Hindlimb muscle (tissue), 1 donor: ENCODE data around the gene DNAJB1. TPM values are rescaled to one million over a fixed set of nuclear protein-coding genes. Genes with fewer than 3 reads are reported as not detected.
"Not testable (repeated sequence)": the region's sequence is repeated elsewhere in the genome, so short reads cannot be mapped to it uniquely, and the experiment has no call there.

ENCODE experiments used
- DNase-seq: peaks from one replicate; pipeline ENCODE4 v3.0.0-alpha.2; 2013
- polyA plus RNA-seq: library from polyadenylated mRNA; unstranded; fragments of 120-200 nt; gene quantifications from one replicate; pipeline ENCODE4 v1.2.1, GENCODE V29; 2013; ENCODE audit not compliant: insufficient read length

Gene DNAJB1
- polyA plus RNA-seq, 1 donor = 84.5 TPM

DNA sequence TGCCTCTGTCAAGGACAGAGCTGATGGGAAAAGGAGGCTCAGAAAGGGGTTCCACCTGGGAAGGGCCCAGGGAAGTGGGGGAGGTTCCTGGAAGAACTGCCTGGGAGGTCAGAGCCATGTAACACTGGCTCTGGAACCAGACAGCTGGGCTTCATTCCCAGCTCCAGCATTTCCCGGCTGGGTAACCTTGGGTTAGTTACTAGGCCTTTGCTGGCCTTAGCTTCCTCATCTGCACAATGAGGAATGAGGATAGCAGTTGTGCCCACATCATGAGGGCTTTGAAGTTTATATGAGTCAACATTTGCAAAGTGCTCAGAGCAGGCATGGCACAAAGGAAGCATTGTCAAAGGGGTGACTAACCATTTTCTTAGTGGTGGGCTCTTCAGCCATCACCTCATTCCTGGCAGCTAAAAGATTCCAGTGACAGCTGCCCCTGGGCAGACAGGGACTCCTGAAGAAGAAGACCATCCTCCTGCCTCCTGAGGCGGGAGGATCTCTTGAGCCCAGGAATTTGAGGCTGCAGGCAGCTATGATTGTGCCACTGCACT is 1.7 kb upstream of the DNAJB1 start:
- DNase-seq = no peak

DNA sequence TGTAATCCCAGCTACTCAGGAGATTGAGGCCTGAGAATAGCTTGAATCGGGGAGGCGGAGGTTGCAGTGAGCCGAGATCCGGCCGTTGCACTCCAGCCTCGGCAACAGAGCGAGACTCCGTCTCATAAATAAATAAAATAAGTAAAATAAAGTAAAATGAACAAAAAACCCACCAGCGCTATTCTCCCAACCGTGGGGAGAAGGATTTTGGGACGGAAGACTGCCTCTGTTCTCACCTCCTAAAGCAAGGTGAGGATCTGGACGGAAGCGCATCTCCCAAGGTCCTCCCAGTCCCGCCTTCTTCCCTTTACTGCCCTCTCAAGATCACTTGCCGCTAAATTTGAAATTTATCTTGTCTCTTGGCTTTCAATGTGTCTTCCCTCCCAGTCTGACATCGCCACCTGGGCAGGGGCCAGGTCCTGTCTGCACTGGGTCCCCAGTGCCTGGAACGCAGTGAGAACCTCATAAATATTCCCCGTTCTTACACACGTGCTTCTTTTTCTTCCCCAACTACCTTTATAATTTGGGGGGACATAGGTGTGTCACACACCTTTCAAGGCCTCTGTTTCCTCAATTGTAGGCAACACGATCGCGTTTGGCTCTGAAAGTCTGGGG is 1.2 kb upstream of the DNAJB1 start:
- DNase-seq = no peak

DNA sequence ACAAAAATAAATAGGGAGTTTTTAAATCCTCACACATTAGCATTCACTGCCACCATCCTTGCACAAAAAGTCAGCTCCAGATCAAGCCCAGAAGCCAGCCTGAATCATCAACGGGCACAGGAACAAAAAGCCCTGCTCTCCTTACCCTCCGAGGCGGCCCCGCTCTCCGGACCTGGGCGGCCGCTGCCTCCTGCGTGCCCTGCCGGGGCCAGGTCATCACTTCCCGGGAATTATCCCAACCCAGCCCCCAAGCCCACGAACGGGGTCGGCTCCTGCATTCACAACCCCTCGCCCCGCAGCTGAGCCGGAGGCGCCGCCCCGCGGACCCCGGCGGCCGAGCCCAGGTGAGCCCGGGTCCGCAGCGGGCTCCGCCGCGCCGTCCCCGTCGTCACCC is 754 bp downstream of the DNAJB1 start:
- DNase-seq = no peak

DNA sequence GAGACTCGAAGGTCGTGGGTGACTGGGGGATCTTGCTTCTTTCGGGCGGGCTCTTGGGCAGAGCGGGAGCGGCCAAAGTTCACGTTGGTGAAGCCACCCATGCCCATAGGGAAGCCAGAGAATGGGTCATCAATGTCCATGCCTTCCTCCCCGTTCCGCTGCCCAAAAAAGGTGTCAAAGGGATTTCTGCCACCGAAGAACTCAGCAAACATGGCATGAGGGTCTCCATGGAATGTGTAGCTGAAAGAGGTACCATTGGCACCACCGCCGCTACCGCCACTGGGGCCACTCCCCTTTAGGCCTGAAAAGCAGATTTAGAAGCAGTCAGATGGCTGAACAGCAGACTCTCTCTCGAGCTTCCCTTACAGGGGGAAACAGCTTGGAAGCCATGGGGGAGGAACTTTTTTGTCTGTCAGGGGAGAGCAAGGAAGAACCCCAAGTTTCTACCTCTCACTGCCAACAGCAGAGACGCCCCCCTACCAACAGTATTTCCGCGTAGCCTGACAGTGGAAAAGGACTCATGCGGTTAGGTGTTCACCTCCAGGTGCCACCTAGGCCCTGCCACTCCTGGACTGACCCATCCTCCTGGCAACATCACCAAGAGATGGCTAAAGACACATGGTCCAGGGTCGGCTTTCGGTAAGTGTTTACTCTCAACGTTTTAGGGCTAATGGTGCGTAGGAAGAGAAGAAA is 1.3 kb downstream of the DNAJB1 start:
- DNase-seq = no peak

DNA sequence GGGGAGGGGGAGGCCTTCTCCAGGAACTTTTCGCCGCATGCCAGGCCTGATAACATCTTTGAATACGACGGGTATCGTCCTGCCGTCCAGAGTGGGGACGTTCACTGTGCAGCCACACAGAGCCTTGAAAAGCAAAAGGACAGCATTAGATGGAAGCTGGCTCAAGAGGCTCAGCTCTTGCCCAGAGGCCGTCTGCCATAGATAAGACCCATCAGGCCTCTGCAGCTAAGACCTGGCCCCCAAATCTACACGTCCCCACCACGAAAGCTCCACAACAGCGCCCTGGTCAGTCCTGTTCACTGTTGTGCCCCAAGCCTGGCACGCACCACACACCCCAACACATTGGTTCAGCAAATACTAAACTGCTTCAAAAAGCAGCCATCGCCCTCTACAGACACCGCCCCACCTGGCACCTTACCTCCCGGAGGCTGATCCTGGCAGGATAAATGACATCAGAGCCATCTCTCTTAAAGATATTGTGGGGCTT is 2.1 kb downstream of the DNAJB1 start:
- DNase-seq = no peak

DNA sequence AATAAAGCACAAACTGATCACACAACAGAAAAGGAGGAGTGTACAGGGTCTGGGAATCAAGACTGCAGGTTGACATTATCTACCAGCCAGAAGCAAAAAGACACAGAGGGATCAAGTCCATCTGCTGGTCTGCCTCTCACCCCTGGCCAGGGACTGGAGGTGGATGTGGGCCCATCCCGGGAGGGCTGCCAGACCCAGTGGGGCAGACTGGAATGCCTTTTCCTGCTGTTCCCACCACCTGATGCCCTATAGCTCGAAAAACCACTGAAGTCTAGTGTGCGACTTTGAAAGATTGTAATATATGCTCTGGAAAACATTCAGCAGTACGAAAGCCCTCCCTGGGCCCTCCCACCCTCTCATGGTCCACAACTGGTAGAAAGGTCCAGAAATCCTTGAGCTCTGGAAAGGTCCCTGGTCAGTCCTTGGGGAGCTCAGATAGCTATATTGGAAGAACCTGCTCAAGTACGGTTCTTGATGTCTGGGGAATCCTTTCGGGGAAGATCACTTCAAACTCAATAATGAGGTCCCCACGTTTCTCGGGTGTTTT is 2.6 kb downstream of the DNAJB1 start:
- DNase-seq = no peak

DNA sequence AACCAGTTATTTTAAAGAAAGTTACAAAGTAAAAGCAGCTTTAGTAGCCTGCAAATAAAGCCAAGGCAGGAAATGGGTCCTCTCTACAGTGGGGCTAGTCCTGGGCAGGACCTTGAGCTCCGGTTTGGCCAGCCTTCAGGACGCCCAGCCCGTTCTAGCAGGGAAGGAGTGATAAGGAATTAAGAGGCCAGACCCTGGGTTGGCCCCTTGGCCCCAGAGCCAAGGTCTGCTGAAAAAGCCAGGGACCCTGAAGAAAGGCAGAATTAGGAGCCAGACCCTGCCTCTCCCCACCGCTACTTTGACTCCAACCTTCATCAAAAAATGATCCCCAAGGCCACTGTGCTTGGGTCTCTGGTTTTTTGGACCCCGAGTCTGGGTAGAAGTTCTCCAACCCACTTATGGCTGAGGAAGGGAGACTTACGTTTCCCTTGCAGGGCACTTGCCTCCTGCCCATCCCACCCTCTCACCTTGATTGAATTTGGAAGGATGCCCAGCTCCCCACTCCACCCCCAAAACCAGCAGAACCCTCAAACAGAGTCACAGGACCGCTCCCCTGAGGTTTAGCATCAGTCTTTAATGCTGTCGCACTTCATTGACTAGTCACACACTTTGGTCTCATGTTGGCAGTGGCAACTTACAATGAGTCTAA is 3.9 kb downstream of the DNAJB1 start:
- DNase-seq = no peak

DNA sequence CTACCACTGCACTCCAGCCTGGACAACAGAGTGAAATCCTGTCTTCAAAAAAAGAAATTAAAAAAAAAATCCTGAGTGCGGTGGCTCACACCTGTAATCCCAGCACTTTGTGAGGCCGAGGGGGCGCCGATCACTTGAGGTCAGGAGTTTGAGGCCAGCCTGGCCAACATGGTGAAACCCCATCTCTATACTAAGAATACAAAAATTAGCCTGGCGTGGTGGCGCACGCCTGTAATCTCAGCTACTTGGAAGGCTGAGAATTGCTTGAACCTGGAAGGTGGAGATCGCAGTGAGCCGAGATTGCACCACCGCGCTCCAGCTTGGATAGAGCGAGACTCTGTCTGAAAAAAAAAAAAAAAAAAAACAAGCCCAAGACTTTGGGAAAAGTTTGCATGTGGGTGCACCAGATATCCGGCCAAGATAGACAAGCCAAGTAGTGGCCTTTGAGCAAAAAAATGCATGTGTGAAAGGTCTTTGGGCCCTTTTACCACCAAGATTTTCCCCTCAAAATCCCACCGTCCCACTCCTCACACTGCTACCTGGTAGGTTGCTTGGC is 5.7 kb downstream of the DNAJB1 start:
- no peak for DNase-seq

DNA sequence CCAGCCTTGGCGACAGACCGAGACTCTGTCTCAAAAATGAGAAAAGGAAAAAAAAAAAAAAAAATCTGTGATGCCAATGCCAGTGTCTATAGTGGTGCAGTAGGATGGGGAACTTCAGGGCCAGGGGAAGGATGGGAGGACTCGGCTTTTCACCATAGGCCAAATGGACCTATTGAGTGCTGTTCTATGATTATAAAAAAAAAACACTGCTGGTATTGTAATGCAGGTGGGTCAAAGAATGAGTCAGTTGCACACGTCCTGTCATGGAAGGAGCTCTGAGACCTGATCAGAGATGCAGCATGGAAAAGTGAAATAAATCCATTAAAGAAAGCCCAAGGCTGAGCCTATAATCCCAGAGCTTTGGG is 7.0 kb downstream of the DNAJB1 start:
- DNase-seq = no peak

DNA sequence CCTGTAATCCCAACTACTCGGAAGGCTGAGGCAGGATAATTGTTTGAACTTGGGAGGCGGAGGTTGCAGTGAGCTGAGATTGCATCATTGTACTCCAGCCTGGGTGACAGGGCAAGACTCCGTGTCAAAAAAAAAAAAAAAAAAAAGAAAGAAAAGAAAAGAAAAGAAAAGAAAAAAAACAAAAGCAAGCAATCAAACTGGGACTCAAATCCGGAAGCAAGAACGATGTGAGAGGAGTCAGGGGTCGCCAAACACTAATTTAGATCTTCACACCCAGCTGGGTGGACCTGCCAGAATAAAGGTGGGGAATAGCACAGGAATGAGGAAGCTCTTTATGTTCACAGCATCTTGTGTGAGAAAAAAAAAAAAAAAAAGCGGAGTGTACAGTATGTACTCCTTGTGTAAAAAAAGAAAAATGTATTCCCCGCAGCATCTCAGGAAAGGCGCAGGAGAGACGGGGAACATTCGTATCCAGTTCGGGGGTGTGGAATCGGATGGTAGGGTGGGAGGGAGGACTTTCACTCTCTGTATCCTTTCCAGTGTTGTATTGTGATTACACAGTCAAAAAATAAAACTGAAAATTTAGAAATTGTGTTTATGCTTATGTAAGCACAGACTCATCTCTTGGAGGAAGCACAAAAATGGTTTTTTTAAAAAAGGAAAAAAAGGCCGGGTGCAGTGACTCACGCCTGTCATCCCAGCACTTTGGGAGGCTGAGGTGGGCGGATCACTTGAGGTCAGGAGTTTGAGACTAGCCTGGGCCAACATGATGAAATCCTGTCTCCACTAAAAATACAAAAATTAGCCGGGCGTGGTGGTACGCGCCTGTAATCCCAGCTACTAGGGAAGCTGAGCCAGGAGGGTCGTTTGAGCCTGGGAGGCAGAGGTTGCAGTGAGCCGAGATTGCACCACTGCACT is 7.6 kb downstream of the DNAJB1 start:
- no peak for DNase-seq

DNA sequence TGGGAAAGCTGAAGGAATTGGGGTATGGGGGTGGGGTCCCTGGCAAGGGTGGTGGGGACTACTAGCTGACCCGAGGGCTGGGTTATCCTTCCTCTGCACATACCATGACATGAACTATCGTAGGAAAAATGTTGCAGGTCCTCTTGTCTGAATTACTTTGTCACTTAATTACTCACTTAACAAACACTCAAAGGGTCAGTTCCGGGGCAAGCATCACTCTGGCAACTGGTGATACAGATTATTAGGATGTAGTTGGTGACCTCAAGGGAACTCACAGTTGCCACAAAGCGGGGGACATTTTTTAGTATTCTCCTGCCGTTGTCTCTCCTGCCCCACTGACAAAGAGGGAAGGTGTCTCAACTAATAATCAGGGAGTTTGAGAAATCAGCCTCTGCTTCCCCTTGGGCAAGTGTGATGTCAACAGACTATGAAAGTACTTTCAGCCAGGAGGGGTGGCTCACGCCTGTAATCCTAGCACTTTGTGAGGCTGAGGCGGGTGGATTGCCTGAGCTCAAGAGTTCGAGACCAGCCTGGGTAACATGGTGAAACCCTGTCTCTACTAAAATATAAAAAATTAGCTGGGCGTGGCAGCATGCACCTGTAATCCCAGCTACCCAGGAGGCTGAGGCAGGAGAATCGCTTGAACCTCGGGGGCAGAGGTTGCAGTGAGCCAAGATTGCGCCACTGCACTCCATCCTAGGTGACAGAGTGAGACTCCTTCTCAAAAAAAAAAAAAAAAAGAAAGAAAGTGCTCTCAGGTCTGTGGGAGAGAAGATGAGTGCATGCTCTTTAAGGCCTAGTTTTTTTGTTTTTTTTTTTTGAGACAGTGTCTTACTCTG is 10.3 kb downstream of the DNAJB1 start:
- DNase-seq = no peak

DNA sequence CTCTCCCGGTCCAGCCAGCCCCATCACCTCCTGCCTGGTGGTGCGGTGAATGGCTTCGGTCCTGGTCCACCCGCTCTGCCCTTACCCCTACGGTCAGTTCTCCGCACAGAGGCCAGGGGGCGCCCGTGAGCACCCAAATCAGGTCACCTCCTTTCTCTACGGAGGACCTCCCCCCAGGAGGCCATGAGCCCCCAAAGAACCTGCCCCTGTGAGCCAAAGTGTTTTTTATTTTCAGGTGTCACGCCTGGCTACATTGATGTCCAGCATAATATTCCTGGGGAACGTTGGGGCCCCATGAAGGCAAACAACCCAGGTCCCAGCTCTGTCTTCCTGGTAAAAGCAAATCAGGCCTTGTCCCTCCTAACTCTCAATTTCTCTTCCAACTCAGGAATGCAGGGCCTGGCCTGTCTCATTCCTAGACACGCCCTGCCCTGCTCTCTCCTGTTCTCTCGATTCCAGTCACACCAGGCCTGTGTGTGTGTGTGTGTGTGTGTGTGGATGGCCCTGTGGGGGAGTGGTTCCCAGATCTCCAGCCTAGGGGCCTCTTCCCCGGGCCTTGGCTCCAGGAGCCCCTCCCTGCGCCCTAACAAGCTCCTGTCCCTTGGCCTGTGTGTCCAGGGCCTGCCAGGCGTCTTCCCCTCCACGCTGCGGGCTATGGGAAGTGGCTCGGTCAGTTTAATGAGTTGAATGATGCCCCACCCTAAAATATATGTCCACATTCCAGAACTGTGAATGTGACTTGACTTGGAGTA is 12.5 kb downstream of the DNAJB1 start:
- DNase-seq = no peak

DNA sequence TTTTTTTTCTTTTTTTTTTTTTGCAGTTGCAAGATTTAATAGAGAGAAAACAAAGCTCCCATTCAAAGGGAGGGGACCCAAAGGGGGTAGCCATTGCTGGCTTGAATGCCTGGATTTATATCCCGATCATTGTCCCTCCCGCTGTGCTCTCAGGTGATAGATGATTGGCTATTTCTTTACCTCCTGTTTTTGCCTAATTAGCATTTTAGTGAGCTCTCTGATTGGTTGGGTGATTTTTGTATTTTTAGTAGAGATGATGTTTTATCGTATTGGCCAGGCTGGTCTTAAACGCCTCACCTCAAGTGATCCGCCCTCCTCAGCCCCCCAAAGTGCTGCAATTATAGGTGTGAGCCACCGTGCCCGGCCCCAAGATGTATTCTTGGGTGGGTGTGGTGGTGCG is 13.6 kb downstream of the DNAJB1 start:
- DNase-seq = not testable (repeated sequence)

DNA sequence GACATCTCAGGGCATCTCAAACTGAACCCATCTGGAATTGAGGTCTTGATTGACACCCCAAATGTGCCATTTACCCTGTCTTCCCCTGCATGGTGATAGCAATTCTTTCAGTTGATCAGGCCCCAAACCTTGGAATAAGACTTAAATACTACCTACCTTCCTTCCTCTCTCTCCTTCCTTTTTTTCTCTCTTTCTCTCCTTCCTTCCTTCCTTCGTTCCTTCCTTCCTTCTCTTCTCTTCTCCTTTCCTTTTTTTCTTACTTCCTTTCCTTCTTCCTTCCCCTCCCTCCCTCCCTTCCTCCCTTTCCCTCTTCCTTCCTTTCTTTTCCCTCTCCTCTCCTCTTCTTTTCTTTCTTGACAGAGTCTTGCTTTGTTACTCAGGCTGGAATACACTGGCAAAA is 14.9 kb downstream of the DNAJB1 start:
- no peak for DNase-seq

DNA sequence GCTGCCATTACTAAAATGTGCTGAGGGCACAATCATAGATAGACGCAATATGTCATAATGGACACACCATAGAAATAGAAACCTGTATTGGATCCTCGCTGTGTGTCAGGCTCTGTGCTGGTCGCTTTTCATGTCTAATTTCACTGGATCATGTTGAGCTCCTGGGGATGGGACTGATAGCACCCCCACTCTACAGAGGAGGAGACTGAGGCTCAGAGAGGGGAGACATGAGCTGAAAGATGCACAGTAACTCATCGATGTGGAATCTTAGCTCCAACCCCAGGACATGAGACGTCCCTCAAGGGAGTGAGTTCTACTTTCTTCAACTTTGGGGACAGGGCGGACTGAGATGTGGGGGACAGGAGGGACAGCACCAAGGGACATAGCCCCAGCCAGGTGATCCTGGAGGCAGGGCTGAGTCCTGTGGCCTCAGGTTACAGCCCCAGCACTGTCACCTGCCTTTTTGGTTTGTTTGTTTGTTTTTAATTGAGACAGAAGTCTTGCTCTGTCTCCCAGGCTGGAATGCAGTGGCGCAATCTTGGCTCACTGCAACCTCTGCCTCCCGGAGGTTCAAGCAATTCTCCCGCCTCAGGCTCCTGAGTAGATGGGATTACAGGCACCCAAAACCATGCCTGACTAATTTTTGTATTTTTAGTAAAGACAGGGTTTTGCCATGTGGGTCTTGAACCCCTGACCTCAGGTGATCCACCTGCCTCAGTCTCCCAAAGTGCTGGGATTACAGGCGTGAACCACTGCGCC is 15.7 kb downstream of the DNAJB1 start:
- DNase-seq = no peak

DNA sequence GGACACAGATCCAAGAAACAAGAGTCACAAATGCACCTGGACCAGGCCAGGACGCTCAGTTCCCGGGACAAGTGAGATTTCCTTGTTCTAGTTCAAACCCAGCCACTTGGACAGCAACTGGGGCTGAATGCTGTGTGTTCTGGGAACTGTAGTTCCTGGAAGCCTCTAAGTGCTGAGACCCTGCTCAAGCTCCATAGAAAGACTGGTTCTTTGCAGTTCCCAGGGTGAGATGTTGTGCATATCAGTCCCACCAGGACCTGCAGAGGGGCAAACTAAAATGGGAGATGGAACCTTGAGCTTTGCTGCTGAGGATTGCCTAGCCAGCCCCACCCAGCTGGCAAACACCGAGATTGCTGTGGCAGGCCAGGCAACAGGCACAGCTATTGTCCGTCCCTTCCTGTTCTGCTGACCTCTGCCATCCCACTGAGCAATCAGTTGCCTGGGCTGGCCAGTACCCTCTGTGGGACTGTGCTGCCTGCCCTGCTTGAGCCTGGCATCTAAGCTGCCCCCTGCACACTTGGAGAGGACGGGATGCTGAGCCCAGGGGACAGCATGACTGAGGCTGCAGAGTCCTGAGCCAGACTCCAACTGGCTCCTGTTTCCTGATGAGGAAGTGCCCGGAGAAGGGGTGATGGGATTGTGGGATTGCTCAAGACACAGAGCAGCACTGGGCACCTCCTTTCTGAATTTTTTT is 20.8 kb downstream of the DNAJB1 start:
- no peak for DNase-seq

DNA sequence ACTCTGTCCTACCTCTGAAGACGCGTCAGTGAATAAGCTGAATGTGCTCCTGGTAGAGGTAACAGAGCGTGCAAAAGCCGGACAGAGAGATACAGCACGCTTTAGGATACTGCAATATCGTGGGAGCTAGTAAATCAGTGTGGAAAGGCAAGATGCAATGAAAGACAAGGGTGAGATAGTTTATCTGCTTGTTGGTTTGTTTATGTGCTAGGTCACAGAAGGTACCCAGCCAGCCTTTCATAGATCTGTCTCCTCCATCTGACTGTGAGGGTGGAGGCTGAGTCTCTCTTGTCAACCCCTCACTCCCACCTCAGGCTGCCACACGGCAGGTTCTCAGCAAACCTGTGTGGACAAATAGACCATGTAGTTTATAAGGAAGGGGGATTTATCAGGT is 21.4 kb downstream of the DNAJB1 start:
- no peak for DNase-seq

DNA sequence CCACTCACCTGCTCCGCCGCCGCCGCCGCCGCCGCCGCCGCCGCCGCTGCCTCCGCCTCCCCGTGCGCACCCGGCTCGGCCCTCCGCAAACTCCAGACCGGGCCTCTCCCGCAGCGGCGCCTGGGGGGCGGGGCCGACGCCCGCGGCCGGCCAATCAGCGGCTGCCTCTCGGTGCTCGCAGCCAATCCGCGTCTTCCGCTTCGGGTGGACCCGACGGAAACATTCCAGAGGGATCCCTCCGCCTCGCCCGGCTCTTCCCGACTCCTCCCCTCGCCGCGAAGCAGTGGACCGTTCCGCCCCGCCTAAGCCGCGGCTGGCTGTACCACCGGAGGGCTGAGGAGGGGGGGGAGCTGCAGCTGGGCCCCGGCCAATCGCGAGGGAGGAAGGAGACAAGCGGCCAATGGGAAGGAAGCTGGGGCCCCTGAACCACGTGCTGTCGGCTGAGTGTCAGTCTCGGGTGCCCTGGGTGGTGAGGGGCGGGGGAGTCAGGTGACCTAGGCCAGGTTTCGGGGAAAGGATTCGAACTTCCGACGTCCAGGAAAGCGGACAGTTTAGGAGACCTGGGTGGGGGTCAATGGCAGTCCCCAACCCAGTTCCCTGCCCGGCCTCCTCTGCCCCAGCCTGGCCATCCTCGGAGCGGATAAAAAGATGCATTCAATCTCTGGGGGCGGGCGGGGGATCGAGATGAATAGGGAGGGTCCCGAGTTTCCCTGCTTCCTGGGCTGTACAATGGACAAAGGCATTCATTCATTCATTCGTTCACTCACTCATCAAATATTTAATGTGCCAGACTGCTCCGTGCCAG is 22.0 kb downstream of the DNAJB1 start, which contains the start of gene GIPC1:
Gene GIPC1, minus strand, starts transcription at position 99 of the 805 bp plus-strand sequence. CDS start 13,151 bp downstream, outside the sequence.
- peak; percentile 97 for DNase-seq
